Fibroblast of villous mesenchyme (primary cell): ENCODE results near the gene ANO9. TPM values are rescaled to one million over a fixed set of nuclear protein-coding genes. Genes with fewer than 3 reads are reported as not detected.

Experiments
- DNase-seq: peaks from one replicate; pipeline ENCODE4 v3.0.0-alpha.2; 2010; ENCODE audit warnings: low read depth
- H3K4me3 ChIP-seq: 2 replicates; pipeline ENCODE4 v1.5.1; 2011; ENCODE audit warnings: low read depth, mild to moderate bottlenecking, low read length
- CTCF ChIP-seq: IDR thresholded peaks from 2 replicates; pipeline ENCODE4 v1.5.1; 2012; ENCODE audit warnings: low read depth, mild to moderate bottlenecking, low read length; ENCODE audit not compliant: insufficient read depth
- total RNA-seq: library from RNA; depleted of rRNA; stranded (reverse); fragments of >200 nt; gene quantifications from 2 replicates; pipeline ENCODE4 v1.2.3, GENCODE V29; 2012

Gene ANO9
- total RNA-seq, 1 donor: not detected

- no peak overlapping the region for H3K4me3 ChIP-seq
- no peak for TF ChIP-seq CTCF
- no peak for DNase-seq
These were observed 8.7 kb downstream of the ANO9 start for GRCh38 chr11:433111-433510.

GRCh38 chr11:432501-433100 is 9.2 kb downstream of the ANO9 start:
- no peak overlapping the region for H3K4me3 ChIP-seq
- no peak for TF ChIP-seq CTCF
- DNase-seq: no peak

- no peak for DNase-seq
- TF ChIP-seq CTCF: no peak
- no peak overlapping the region for H3K4me3 ChIP-seq
These were observed 9.9 kb downstream of the ANO9 start for GRCh38 chr11:431921-432320.

- DNase-seq: no peak
- no peak overlapping the region for H3K4me3 ChIP-seq
- TF ChIP-seq CTCF: no peak
These were observed 11.8 kb downstream of the ANO9 start for GRCh38 chr11:429931-430456.

GRCh38 chr11:429391-429790 is 12.4 kb downstream of the ANO9 start:
- no peak for TF ChIP-seq CTCF
- H3K4me3 ChIP-seq: no peak overlapping the region
- no peak for DNase-seq

- no peak for DNase-seq
- TF ChIP-seq CTCF: no peak
- no peak overlapping the region for H3K4me3 ChIP-seq
These were observed 13.5 kb downstream of the ANO9 start for GRCh38 chr11:428295-428694.

GRCh38 chr11:426851-427250 is 15.0 kb downstream of the ANO9 start:
- H3K4me3 ChIP-seq: no peak overlapping the region
- no peak for TF ChIP-seq CTCF
- no peak for DNase-seq
